Ureter (tissue), 1 donor: ENCODE results near the gene METTL3. TPM values are rescaled to one million over a fixed set of nuclear protein-coding genes. Genes with fewer than 3 reads are reported as not detected.
A peak's percentile ranks its signal among the peaks of the same experiment; 100 is the strongest.

Source experiments
- DNase-seq: peaks from one replicate; pipeline ENCODE4 v3.0.0-alpha.2; 2020; ENCODE audit warnings: low spot score
- total RNA-seq: library from RNA; stranded (reverse); gene quantifications from one replicate; pipeline ENCODE4 v1.2.4, GENCODE V29; 2023
- donor health status: DM: yes; HTN: yes; CAD: no.

METTL3 gene
- total RNA-seq, 1 donor from 2014 or later, result 63.3 TPM

GRCh38 chr14:21526672-21527317, 15.7 kb upstream of the METTL3 start:
- DNase-seq, result no peak

- peak; percentile 73 for DNase-seq
Measured at GRCh38 chr14:21525962-21526671, 15.0 kb upstream of the METTL3 start, which contains the start of gene SALL2. TSS of gene SALL2 (minus strand) at chr14:21526346. CDS start at chr14:21526127, 219 bp downstream.

GRCh38 chr14:21525571-21525961, 14.4 kb upstream of the METTL3 start:
- no peak for DNase-seq

GRCh38 chr14:21524575-21525490, 13.7 kb upstream of the METTL3 start:
- DNase-seq, result no peak

- DNase-seq, result no peak
Measured at GRCh38 chr14:21523203-21523602, 12.1 kb upstream of the METTL3 start.

- DNase-seq, result no peak
Measured at GRCh38 chr14:21521501-21521900, 10.4 kb upstream of the METTL3 start.

GRCh38 chr14:21520767-21521166, 9.6 kb upstream of the METTL3 start:
- DNase-seq, result no peak

- DNase-seq, result no peak
Measured at GRCh38 chr14:21518725-21519124, 7.6 kb upstream of the METTL3 start.

GRCh38 chr14:21514341-21514740, 3.2 kb upstream of the METTL3 start:
- no peak for DNase-seq

GRCh38 chr14:21509432-21510143, 1.6 kb downstream of the METTL3 start:
- DNase-seq, result no peak

- no peak for DNase-seq
Measured at GRCh38 chr14:21506557-21506956, 4.6 kb downstream of the METTL3 start.

- no peak for DNase-seq
Measured at GRCh38 chr14:21505012-21505553, 6.1 kb downstream of the METTL3 start.

GRCh38 chr14:21503376-21503775, 7.8 kb downstream of the METTL3 start:
- no peak for DNase-seq

GRCh38 chr14:21501568-21501967, 9.6 kb downstream of the METTL3 start:
- DNase-seq, result no peak

GRCh38 chr14:21498540-21499526, 12.3 kb downstream of the METTL3 start:
- no peak for DNase-seq

- DNase-seq, result no peak
Measured at GRCh38 chr14:21496453-21496852, 14.7 kb downstream of the METTL3 start.

GRCh38 chr14:21494902-21495762, 16.0 kb downstream of the METTL3 start:
- DNase-seq, result no peak

- DNase-seq, result no peak
Measured at GRCh38 chr14:21486640-21487087, 24.5 kb downstream of the METTL3 start.
